ENCODE measurements around the gene PDIA6.

The PDIA6 gene

DNA sequence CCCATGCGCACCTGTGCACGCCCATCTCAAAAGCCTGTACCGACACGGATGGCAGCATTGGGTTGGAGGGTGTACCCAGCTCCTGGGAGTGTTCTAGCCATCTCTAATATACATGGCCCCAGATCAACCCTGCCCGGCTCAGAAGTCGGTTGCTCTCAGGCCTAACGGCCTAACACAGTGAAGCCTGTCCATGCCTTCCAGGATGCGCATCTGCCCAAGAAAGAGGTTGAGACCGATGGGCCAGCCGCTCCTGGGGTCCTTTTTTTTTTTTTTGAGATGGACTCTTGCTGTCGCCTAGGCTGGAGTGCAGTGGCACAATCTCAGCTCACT lies 32.1 kb downstream of the PDIA6 start:
- DNase-seq = no peak

DNA sequence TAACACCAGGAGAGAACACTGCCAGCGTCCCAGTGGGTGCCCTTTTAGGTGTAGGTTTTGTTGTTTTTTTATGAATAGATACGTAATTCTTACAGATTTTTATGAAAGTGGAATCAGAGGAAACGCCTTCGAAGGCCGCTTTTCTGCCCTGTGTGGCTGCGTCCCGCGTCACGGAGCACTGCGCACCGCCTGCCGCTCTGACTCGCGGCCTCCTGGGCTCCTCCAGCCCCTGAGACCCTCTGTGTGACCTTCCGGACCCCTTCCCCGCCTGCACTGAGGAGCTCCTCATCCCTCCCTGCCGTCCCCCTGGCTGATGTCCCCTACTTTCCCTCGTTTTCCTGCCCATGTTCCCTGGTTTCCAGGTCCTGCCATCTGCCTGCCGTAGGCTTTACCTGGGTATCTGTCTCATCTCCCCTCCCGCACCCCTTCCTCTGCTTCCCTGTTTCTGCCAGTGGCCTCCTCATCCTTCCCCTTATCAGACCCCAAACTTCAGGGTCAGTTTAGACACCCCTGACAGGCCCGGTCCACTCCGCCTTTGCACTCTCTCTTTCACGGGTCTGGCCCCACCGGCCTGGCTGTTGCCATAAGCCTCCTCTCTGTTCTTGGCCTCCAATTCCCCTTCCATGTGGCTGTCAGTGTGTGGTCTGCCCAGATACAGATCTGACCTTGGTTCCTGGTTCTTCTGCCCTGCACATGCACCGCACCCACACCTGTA lies 32.7 kb downstream of the PDIA6 start:
- no peak for DNase-seq

- DNase-seq = no peak
Measured at GRCh38 chr2:10778724-10779115, 33.9 kb downstream of the PDIA6 start.

GRCh38 chr2:10777842-10778723 lies 34.5 kb downstream of the PDIA6 start:
- no peak for DNase-seq

DNA sequence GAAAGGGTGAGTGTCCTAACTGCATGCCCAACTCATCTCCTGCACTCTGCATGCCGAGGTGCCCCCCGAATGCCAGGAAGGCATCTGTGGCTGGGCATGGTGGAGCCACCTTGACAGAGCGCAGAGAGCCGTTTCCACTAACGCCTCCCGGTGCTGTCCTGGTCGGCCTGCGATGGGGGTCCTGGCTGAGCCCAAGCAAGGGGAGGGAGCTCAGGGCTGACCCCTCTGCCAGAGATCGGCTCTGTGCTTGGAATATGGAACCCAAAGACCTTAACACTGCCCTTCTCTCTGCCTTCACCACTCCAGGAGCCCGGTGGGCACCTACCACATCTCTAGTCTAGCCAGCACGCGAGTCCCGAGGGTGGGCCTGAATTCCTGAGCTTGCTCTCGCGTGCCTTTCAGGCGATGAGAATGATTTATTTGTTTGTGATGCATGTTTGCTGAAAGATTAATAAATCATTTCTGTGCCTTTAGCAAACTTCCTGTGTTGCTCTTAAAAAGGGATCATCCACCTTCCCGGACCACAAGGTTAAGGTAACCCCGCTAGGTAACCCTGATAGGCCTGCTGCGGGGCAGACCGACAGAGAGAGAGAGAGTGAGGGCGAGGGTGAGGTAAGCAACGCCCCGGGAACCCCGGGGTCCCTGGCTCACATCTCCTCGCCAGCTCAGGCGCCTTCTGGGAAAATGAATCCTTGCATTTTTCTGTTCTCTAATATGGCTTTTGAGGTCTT lies 35.3 kb downstream of the PDIA6 start:
- no peak for DNase-seq

- no peak for DNase-seq
Measured at GRCh38 chr2:10776231-10776977, 36.2 kb downstream of the PDIA6 start.

DNA sequence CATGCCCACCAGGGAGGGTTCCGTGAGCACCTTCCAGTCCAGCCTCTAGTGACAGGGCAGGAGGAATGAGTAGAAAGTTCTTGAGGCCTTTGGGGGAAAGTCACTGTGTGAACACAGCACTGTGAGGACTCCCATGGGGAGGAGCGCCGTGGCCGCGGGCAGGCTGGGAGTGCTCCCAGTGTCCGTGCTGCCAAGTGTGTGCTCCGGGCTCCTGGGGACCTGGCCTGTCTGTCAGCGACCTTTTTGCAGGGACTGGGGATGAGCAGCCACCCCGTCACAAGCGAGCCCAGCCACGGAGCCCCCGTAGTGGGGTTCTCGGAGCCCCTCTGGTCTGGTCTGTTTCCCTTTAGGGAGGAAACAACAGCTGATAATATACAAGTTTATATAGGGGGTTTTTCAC lies 36.8 kb downstream of the PDIA6 start:
- no peak for DNase-seq

- DNase-seq = no peak
Measured at GRCh38 chr2:10775021-10775780, 37.4 kb downstream of the PDIA6 start.

DNA sequence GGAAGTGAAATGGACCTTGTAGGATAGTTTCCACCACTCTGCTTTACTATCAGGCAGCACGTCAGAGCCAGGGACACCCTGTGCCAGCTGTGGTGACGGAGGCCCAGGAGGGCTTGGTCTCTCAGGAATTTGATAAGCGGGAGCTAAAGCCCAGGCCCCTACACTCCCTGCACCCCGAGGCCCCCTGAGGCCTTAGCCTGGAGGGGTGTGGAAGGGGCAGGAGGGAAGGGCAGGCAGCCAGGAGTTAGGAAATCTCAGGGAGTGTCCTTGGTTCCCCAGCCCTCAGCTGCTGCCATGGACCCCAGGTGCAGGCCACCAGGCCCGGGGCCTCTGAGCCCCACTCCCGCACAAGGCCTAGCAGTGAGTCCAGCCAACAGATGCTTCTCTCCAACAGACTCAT lies 38.2 kb downstream of the PDIA6 start:
- DNase-seq = no peak

- no peak for DNase-seq
Measured at GRCh38 chr2:10773821-10774341, 38.7 kb downstream of the PDIA6 start.

DNA sequence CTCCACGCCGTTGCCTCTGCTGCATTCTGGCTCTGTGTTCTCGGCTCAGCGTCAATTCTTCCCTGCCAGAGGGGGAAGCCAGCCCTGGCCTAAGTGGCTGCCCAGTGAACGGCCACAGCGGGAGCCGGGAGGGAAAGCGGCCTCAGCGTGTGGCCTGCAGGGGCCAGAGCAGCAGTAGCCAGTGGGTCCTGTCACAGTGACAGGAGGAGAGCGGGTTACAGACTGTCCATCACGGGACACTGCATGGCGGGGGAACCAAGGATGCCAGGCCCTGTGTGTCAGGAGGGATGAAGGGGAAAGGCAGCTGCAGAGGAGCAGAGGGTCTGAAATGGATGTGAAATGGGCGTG lies 39.7 kb downstream of the PDIA6 start:
- DNase-seq = no peak

DNA sequence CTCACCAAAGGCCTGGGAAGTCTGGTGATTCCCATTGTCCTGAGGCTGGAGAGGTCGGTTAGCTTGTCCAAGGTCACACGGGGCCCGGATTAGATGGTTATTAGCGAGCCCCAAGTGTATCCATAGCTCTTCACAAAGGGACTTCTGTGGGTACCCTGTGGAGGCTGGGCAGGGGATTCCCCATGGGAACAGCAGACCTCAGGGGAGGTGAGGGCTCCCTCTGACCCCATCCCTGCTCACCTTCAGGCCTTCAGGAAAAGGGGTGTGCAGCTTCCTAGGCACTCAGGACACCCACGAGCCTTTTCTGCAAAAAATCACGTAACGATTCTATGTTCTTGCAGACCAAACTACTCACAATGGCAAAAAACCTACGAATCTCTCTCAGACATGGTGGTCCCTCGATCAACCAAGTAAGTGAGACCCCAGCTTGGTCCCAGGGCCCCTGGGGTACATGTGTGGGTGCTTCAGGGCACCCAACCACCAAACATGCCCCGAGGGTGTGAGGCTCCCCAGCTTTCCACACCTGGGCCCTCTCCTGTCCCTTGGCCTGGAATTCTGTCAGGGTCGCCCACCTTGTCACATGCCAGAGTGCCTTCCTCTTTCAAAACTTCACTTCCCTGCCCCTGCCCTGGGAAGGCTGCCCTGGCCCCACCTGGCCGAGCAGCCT lies 40.3 kb downstream of the PDIA6 start:
- DNase-seq = no peak

- no peak for DNase-seq
Measured at GRCh38 chr2:10771786-10772185, 40.8 kb downstream of the PDIA6 start.

DNA sequence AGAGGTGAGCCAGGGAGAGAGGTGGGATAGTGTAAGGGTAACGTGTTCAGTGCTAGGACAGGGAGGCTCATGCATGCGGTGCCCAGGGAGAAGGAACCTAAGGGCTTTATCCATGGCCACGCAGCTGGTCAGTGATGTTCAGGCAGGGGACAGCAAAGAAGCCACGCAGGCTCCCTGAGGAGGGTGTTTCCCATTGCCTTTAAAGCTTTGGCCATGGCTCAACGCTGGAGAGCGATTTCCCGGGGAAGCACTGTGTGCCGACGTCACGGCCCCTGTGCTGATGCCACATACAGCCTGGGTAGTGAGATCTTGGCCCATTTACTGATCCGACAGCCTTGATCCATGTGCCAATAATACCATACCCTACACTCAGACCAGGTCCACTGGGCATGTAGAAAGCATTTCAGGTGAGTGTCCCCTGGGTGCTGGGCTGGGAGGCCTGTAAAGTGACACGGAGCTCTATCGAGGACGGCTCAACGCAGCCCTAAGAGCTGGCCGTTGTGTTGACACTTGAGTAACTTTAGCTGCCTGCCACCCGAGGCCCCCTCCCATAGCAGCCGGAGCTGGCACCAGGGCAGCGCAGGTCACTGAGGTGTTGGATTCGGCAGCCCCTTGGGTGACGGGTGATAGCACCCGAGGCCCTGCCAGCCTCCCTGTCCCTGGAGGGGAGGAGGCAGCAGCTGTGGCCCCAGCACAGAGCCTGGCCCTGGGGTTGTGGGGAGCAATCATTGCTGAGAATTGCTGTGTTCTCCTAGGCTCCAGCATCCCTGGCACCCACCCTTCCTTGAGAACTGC lies 41.4 kb downstream of the PDIA6 start:
- no peak for DNase-seq

DNA sequence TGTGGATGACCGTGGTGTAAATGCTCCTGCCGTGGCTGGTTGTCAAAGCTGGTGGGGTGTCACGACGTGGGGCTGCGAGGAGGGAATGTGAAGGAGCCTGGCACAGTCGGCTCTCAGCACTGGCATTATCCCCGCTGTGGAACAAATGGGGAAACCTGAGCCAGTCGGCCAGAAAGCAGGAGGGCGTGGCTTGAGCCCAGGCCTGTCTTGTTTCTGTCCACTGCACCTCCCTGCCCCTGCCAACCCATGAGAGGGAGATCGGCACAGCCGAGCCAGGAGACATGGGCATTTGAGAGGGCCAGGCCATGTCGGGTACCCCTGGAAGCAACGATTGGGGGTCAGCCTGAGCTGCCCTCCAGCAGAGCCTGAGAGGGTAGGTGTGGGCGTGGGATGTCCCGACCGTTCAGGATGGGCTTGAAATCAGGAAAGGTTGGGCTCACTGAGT lies 44.5 kb downstream of the PDIA6 start:
- no peak for DNase-seq

GRCh38 chr2:10765914-10766313 lies 46.7 kb downstream of the PDIA6 start:
- DNase-seq = no peak

- no peak for DNase-seq
Measured at GRCh38 chr2:10765461-10765860, 47.1 kb downstream of the PDIA6 start.

GRCh38 chr2:10764896-10765295 lies 47.7 kb downstream of the PDIA6 start:
- no peak for DNase-seq

DNA sequence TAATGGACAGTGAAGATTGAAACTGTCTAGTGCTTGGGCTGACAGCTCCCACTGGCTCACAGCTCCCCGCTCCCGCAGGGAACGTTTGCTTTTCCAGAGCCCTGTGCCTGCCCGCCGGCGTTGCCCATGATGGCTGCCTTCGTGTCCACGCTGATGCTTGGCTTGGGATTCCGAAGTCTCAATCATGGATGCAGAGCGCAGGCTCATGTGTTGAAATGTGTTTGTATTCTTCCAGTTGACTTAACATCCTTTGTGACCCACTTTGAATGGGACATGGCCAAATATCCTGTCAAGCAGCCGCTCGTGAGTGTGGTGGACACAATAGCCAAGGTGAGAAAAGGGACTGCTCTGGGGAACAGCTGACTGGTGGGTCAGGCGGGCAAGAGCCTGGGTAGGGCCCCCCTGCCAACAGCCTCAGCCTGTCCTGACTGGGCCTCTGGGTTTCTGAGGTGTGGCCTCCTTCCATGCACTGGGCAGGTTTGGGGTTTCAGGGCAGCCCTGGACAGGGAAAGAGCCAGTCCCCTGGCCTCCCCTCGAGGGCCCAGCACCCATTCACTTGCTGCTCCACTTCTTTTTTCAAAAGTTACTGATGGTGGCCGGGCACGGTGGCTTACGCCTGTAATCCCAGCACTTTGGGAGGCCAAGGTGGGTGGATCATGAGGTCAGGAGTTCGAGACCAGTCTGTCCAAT lies 48.3 kb downstream of the PDIA6 start:
- DNase-seq = peak in 1 of 14 donors; percentile 21

DNA sequence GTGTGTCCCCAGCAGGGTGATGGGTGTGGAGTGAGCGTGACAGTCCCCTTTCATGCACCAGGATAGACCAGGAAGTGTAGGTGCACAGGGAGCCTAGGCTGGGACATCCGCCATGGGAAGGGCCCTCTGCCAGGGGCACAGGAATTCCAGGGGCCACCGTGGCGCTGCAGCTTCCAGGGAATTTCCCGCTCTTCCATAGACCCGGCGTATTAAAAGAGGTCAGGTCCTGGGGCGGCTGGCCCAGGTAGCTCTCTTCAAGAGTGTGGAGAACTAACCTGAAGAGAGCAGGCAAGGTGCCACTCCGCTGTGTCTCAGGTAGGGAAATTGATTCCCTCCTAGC lies 49.2 kb downstream of the PDIA6 start:
- no peak for DNase-seq

Data from C1 segment of cervical spinal cord (tissue), 14 donors.